ENCODE results near the gene SELPLG. TPM values are rescaled to one million over a fixed set of nuclear protein-coding genes. Genes with fewer than 3 reads are reported as not detected.

The SELPLG gene
- total RNA-seq, 1 donor from 2014 or later, result 5.8 TPM

DNA sequence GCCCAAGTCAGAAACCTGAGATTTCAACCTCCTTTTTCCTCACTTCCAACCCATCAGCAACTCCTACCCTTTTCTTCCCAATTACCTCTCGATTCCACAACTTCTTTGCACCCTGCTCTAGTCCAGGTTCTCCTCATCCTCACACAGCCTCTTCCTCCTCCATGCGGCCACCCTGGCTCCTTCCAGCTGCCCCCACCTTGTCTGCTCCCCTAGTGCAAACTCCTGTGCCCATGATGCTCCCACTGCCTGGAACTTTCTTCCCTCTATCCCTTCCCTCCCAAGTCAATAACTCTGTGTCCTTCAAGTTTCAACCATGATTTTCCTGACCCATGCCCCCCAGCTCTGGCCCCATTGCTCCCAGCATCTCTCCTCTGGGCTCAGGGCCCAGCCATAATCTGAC lies 17.3 kb downstream of the SELPLG start:
- Histone ChIP-seq H3K9ac (ENCODE audit: low read length) (no peak overlapping the region), H2AFZ (ENCODE audit: low read depth, low read length) (no peak overlapping the region), H3K27ac (ENCODE audit: low read depth, low read length) (no peak overlapping the region), H3K79me2 (ENCODE audit: insufficient read depth, low read length) (no peaks in the 10 kb centered on the region), H3K4me3 (ENCODE audit: insufficient read depth, low read depth, low read length) (no peak overlapping the region), H3K9me3 (ENCODE audit: insufficient read depth, low read depth, low read length) (peaks cover 4% of the 10 kb centered on the region), H3K4me1 (ENCODE audit: insufficient read depth, low read length) (peaks cover 21% of the 10 kb centered on the region), H3K27me3 (ENCODE audit: insufficient read depth, low read length) (no peaks in the 10 kb centered on the region), H4K20me1 (ENCODE audit: insufficient read depth, low read length) (no peaks in the 10 kb centered on the region), H3K4me2 (ENCODE audit: low read length) (no peak overlapping the region), H3K36me3 (ENCODE audit: insufficient read depth, low read length) (no peaks in the 10 kb centered on the region)
- DNase-seq (ENCODE audit: low read depth), result no peak
- no peak overlapping the region for H3K27ac Mint-ChIP-seq (ENCODE audit: unreplicated experiment)
- peaks cover 6% of the 10 kb centered on the region for H3K36me3 Mint-ChIP-seq (ENCODE audit: low read depth, unreplicated experiment)
- H3K9me3 Mint-ChIP-seq (ENCODE audit: unreplicated experiment), result peaks cover 5% of the 10 kb centered on the region
- no peak for FAIRE-seq
- H3K4me1 Mint-ChIP-seq (ENCODE audit: low read depth, unreplicated experiment), result peaks cover 31% of the 10 kb centered on the region
- H3K27me3 Mint-ChIP-seq (ENCODE audit: low read depth, unreplicated experiment), result no peaks in the 10 kb centered on the region
- TF ChIP-seq, protein P1, sequence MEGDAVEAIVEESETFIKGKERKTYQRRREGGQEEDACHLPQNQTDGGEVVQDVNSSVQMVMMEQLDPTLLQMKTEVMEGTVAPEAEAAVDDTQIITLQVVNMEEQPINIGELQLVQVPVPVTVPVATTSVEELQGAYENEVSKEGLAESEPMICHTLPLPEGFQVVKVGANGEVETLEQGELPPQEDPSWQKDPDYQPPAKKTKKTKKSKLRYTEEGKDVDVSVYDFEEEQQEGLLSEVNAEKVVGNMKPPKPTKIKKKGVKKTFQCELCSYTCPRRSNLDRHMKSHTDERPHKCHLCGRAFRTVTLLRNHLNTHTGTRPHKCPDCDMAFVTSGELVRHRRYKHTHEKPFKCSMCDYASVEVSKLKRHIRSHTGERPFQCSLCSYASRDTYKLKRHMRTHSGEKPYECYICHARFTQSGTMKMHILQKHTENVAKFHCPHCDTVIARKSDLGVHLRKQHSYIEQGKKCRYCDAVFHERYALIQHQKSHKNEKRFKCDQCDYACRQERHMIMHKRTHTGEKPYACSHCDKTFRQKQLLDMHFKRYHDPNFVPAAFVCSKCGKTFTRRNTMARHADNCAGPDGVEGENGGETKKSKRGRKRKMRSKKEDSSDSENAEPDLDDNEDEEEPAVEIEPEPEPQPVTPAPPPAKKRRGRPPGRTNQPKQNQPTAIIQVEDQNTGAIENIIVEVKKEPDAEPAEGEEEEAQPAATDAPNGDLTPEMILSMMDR (IDR thresholded peaks at IDR 0.05; ENCODE audit: insufficient read depth, low read depth, low read length), result no peak
- no peak for TF ChIP-seq EZH2 (IDR thresholded peaks at IDR 0.05; ENCODE audit: insufficient read depth, low read length)
- H3K4me3 Mint-ChIP-seq (ENCODE audit: unreplicated experiment), result no peak overlapping the region

DNA sequence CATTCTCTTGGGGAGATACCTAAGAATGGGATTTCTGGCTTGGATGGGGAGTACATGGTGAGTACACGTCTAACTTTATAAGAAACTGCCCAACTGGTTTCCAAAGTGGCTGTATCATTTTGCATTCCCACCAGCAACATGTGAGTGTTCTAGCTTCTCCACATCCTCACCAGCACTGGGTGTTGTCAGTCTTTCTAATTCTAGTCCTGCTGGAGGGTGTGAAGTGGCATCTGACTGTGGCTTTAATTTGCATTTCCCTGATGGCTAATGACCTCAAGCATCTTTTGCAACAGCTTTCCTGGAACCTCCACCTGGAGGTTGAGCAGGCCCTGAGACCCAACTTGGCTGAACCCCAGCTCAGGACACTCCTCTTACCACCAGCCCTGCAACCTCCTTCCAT lies 17.8 kb downstream of the SELPLG start:
- DNase-seq (ENCODE audit: low read depth) (no peak), FAIRE-seq (no peak)
- Histone ChIP-seq H3K4me3 (ENCODE audit: insufficient read depth, low read depth, low read length) (no peak overlapping the region), H4K20me1 (ENCODE audit: insufficient read depth, low read length) (no peaks in the 10 kb centered on the region), H3K9me3 (ENCODE audit: insufficient read depth, low read depth, low read length) (peaks cover 4% of the 10 kb centered on the region), H3K27me3 (ENCODE audit: insufficient read depth, low read length) (no peaks in the 10 kb centered on the region), H3K4me2 (ENCODE audit: low read length) (no peak overlapping the region), H3K27ac (ENCODE audit: low read depth, low read length) (no peak overlapping the region), H3K79me2 (ENCODE audit: insufficient read depth, low read length) (no peaks in the 10 kb centered on the region), H2AFZ (ENCODE audit: low read depth, low read length) (no peak overlapping the region), H3K9ac (ENCODE audit: low read length) (no peak overlapping the region), H3K4me1 (ENCODE audit: insufficient read depth, low read length) (peaks cover 21% of the 10 kb centered on the region), H3K36me3 (ENCODE audit: insufficient read depth, low read length) (no peaks in the 10 kb centered on the region)
- TF ChIP-seq EZH2 (IDR thresholded peaks at IDR 0.05; ENCODE audit: insufficient read depth, low read length), result no peak
- TF ChIP-seq, protein P1 (IDR thresholded peaks at IDR 0.05; ENCODE audit: insufficient read depth, low read depth, low read length), result no peak
- Mint-ChIP-seq H3K36me3 (ENCODE audit: low read depth, unreplicated experiment) (peaks cover 6% of the 10 kb centered on the region), H3K27ac (ENCODE audit: unreplicated experiment) (no peak overlapping the region), H3K9me3 (ENCODE audit: unreplicated experiment) (peaks cover 5% of the 10 kb centered on the region), H3K27me3 (ENCODE audit: low read depth, unreplicated experiment) (no peaks in the 10 kb centered on the region), H3K4me1 (ENCODE audit: low read depth, unreplicated experiment) (peaks cover 28% of the 10 kb centered on the region), H3K4me3 (ENCODE audit: unreplicated experiment) (no peak overlapping the region)

DNA sequence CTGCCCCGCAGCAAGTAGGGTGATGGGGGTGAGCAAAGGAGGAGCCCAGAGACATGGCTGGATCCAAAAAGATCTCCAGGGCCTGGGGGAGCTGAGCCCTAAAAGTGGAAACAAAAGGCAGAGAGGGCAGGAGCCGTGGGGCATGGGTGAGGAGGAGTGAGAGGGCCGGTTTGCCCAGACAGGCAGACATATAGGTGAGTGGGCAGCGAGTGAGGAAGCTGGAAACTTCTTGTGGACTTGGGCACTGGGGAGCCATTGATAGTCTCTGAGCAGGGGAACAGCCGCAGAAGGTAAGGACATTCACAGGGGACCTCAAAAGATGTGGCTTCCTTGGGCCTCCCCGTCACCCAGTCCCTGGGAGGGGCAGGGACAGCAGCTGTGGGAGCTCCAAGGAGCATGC lies 19.1 kb downstream of the SELPLG start:
- no peak for FAIRE-seq
- H3K4me3 Mint-ChIP-seq (ENCODE audit: unreplicated experiment), result no peak overlapping the region

More for the DNA sequence above, 19.1 kb downstream of the SELPLG start:
- no peak for TF ChIP-seq EZH2 (IDR thresholded peaks at IDR 0.05; ENCODE audit: insufficient read depth, low read length)
- TF ChIP-seq, protein P1 (IDR thresholded peaks at IDR 0.05; ENCODE audit: insufficient read depth, low read depth, low read length), result no peak
- Histone ChIP-seq H3K4me2 (ENCODE audit: low read length) (no peak overlapping the region), H3K4me1 (ENCODE audit: insufficient read depth, low read length) (peaks cover 28% of the 10 kb centered on the region), H3K9ac (ENCODE audit: low read length) (no peak overlapping the region), H3K27me3 (ENCODE audit: insufficient read depth, low read length) (no peaks in the 10 kb centered on the region), H3K4me3 (ENCODE audit: insufficient read depth, low read depth, low read length) (no peak overlapping the region), H3K27ac (ENCODE audit: low read depth, low read length) (no peak overlapping the region), H3K36me3 (ENCODE audit: insufficient read depth, low read length) (no peaks in the 10 kb centered on the region), H2AFZ (ENCODE audit: low read depth, low read length) (no peak overlapping the region), H4K20me1 (ENCODE audit: insufficient read depth, low read length) (no peaks in the 10 kb centered on the region), H3K79me2 (ENCODE audit: insufficient read depth, low read length) (no peaks in the 10 kb centered on the region), H3K9me3 (ENCODE audit: insufficient read depth, low read depth, low read length) (peaks cover 4% of the 10 kb centered on the region)
- DNase-seq (ENCODE audit: low read depth), result no peak
- Mint-ChIP-seq H3K36me3 (ENCODE audit: low read depth, unreplicated experiment) (peaks cover 6% of the 10 kb centered on the region), H3K9me3 (ENCODE audit: unreplicated experiment) (peaks cover 5% of the 10 kb centered on the region), H3K27ac (ENCODE audit: unreplicated experiment) (no peak overlapping the region), H3K4me1 (ENCODE audit: low read depth, unreplicated experiment) (peaks cover 30% of the 10 kb centered on the region), H3K27me3 (ENCODE audit: low read depth, unreplicated experiment) (no peaks in the 10 kb centered on the region)

All from astrocyte (in vitro differentiated cells and primary cell).